Natural killer cell treated with Interleukin-12 subunit alpha and Interleukin-12 subunit beta and Interleukin-15 and Interleukin-18, amount 100 ng/mL, for 72 hours (primary cell): ENCODE results near the gene IL5. TPM values are rescaled to one million over a fixed set of nuclear protein-coding genes. Genes with fewer than 3 reads are reported as not detected.

ENCODE experiments used
- total RNA-seq, 2 donors: library from RNA; stranded (reverse); gene quantifications; one replicate each; pipeline ENCODE4 v1.2.3, GENCODE V29; 2022

Gene IL5
- total RNA-seq, 2 donors from 2014 or later, result 7.2 to 9.5 TPM

Other genes starting within 250 kb of the IL5 start
- 1 to 10 TPM in 1 of 2 donors, under 1 TPM in 1; 0.93 to 2.5 TPM for gene SLC22A4, start 249.1 kb downstream of the IL5 start, total RNA-seq
- gene SLC22A5, start 173.8 kb downstream of the IL5 start, total RNA-seq, result 1 to 10 TPM; 3.5 to 6.4 TPM
- 100 to 1,000 TPM; 351 to 512 TPM for gene IRF1, start 52.7 kb downstream of the IL5 start, total RNA-seq
- 10 to 100 TPM; 24.9 to 41.8 TPM for gene RAD50, start 13.5 kb upstream of the IL5 start, total RNA-seq
- 10 to 100 TPM in 1 of 2 donors, 1 to 10 TPM in 1; 8.4 to 19.6 TPM for gene IL13, start 114.7 kb upstream of the IL5 start, total RNA-seq
- 1 to 10 TPM in 1 of 2 donors, not detected in 1; 2.6 TPM for gene IL4, start 130.5 kb upstream of the IL5 start, total RNA-seq
- 10 to 100 TPM; 17.4 to 34.5 TPM for gene KIF3A, start 194.0 kb upstream of the IL5 start, total RNA-seq
- 1 to 10 TPM; 1.1 to 3.9 TPM for gene CCNI2, start 203.9 kb upstream of the IL5 start, total RNA-seq
- 10 to 100 TPM; 16.2 to 30.4 TPM for gene SEPTIN8, start 233.7 kb upstream of the IL5 start, total RNA-seq